Neural cell (in vitro differentiated cells): ENCODE measurements around the gene ATG4A. TPM values are rescaled to one million over a fixed set of nuclear protein-coding genes. Genes with fewer than 3 reads are reported as not detected.

Experiments
- polyA plus RNA-seq: library from polyadenylated mRNA; depleted of rRNA; stranded (reverse); fragments of >200 nt; gene quantifications from 2 replicates; pipeline ENCODE4 v1.2.3, GENCODE V29; 2014

The ATG4A gene
- polyA plus RNA-seq, 1 donor from 2014 or later: 20.4 TPM

Other genes with a start within 250 kb of the ATG4A start
- gene TEX13B, start 109.4 kb upstream of the ATG4A start, polyA plus RNA-seq: not detected in 2 replicates
- 0.14 TPM in 1 of 2 replicates, not detected in the other for gene VSIG1, start 46.7 kb upstream of the ATG4A start, polyA plus RNA-seq
- 209 and 212 TPM in 2 replicates for gene PSMD10, start 236 bp upstream of the ATG4A start, polyA plus RNA-seq